Motor neuron (in vitro differentiated cells): ENCODE data around the gene SLC25A47. TPM values are rescaled to one million over a fixed set of nuclear protein-coding genes. Genes with fewer than 3 reads are reported as not detected.
"Not testable (repeated sequence)": the region's sequence is repeated elsewhere in the genome, so short reads cannot be mapped to it uniquely, and the experiment has no call there.

ENCODE experiments used
- ATAC-seq, 8 experiments: fragments of 200-7000 bp; cut with Tn5 transposase; replicated peaks in 6 of 8; 2 replicates each; pipeline ENCODE4 v1.8.0; 2021; ENCODE audit warnings: mild to moderate bottlenecking in 8 of 8, moderate library complexity in 8 of 8
- H3K27ac ChIP-seq, 2 donors: fragments of 250-450 bp; sonication (Bioruptor Pico); 2 replicates each; pipeline ENCODE4 v1.9.0; 2021; ENCODE audit warnings: antibody characterized with exemption in 2 of 2, mild to moderate bottlenecking in 2 of 2, moderate library complexity in 1 of 2
- H3K4me1 ChIP-seq, 2 donors: fragments of 250-450 bp; sonication (Bioruptor Pico); replicated peaks in 1 of 2; 2 replicates each; pipeline ENCODE4 v1.6.1; 2021; ENCODE audit warnings: antibody characterized with exemption in 2 of 2, mild to moderate bottlenecking in 2 of 2, moderate library complexity in 1 of 2
- H3K4me3 ChIP-seq, 5 donors: fragments of 250-450 bp; sonication (Bioruptor Pico); 2 replicates each; pipeline ENCODE4 v1.9.0; 2021; ENCODE audit warnings: antibody characterized with exemption in 5 of 5, mild to moderate bottlenecking in 5 of 5, moderate library complexity in 4 of 5
- WGBS, 10 experiments: fragments of 450-650 bp; shearing (Covaris generic); methylation state at CpG; one replicate each; pipeline ENCODE4 v1.0.0; 2022; 5-methylcytosine and 5-hydroxymethylcytosine counted together
- in situ Hi-C, 9 experiments: fragments of 400-800 bp; cut with MboI; loops; one replicate each; pipeline ENCODE4 v1.15.0; 2021; ENCODE audit warnings: low sequenced_read_pairs in 9 of 9, low pct_unique_long_range_greater_than_20kb in 2 of 9; ENCODE audit not compliant: unreplicated experiment in 9 of 9
- total RNA-seq, 8 experiments: library from RNA; unstranded; fragments of 300-600 nt; gene quantifications; 2 replicates each; pipeline versions ENCODE4 v1.2.3 to v1.2.4, GENCODE V29; 2022

The SLC25A47 gene
- total RNA-seq, 8 experiments from 2014 or later = 0.05 to 0.52 (median 0.33) TPM; not detected in 2

DNA sequence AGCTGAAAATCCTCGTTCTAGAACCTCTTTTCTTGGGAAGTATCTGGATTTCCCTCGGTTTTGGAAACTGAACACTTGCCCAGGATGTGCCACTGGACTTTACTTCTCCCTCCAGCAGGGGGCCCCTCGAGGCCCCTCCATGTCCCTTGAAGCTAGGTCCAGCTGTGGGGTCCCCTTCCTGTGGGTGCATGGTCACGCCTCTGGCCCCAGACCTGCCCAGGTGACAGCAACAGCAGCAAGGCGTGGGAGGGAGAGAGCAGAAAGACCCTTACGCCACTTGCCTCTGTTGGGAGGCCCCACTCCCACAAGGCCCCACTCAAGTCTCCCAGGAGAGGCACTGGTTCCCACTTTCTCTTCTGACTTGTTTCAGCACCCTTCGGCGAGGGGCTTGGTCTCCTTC lies 20.0 kb upstream of the SLC25A47 start:
- in situ Hi-C loops = no loop called here
- WGBS, 10 experiments = 39 to 100% (median 69%) methylated on average over 1 to 8 of the region's 8 CpGs; no CpG with 5 or more reads in 3 of the 10 experiments

GRCh38 chr14:100303925-100304324 lies 19.2 kb upstream of the SLC25A47 start:
- H3K27ac ChIP-seq = no peak overlapping the region
- in situ Hi-C loops = no loop called here
- WGBS, 10 experiments = 50 to 80% (median 60%) methylated on average over 1 to 2 of the region's 4 CpGs; no CpG with 5 or more reads in 7 of the 10 experiments
- H3K4me1 ChIP-seq = peaks cover 17% of the 10 kb centered on the region in 2 donors
- H3K4me3 ChIP-seq = no peak overlapping the region
- no peak for ATAC-seq

More for the DNA sequence above, 20.0 kb upstream of the SLC25A47 start:
- no peak overlapping the region for H3K27ac ChIP-seq
- ATAC-seq = no peak
- peaks cover 17% of the 10 kb centered on the region in 2 donors for H3K4me1 ChIP-seq
- H3K4me3 ChIP-seq = no peak overlapping the region

DNA sequence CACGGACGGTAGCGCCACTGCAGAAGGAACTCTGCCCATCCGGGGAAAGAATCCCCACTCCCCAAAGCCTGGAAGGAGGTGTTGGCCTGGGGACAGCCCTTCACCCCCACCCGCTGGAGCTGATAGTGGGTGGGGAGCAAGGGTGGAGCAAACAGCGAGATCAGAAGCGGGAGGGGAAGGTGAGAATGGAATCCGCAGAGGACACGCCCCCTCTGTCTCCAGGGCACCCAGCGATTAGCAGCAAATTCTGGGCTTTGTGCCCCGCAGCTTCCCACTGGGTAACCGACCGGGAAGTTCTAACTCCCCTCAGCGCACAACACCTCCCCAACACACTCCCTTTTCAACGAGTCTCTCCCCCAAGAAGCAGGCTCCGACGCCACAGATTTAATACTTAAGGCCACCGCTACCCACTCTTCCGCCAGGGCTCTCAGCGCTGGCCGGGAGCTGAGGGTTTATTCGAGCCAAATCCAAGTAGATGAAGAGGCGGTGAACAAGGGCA lies 18.3 kb upstream of the SLC25A47 start:
- in situ Hi-C loops = no loop called here
- H3K4me1 ChIP-seq = peaks cover 17% of the 10 kb centered on the region in 2 donors
- peak in 3 of 8 experiments; percentile 3 to 7 (median 4) for ATAC-seq
- peak overlapping the region; percentile 72 to 92 (median 76) for H3K4me3 ChIP-seq
- no peak overlapping the region for H3K27ac ChIP-seq
- WGBS, 10 experiments = 0 to 30% (median 3%) methylated on average over 1 to 8 of the region's 23 CpGs; no CpG with 5 or more reads in 3 of the 10 experiments

GRCh38 chr14:100305324-100306100 lies 17.6 kb upstream of the SLC25A47 start:
- peak overlapping the region; percentile 72 to 92 (median 76) for H3K4me3 ChIP-seq
- ATAC-seq = peak; percentile 0 to 16 (median 4)
- in situ Hi-C loops = no loop called here
- peak overlapping the region; percentile 62 to 72 for H3K27ac ChIP-seq
- H3K4me1 ChIP-seq = peaks cover 17% of the 10 kb centered on the region in 2 donors
- 0% methylated on average over 3 of the region's 65 CpGs; no CpG with 5 or more reads in 8 of the 10 experiments for WGBS, 10 experiments

- in situ Hi-C loops = no loop called here
- WGBS, 10 experiments = 0 to 2% methylated on average over 2 to 11 of the region's 131 CpGs; no CpG with 5 or more reads in 8 of the 10 experiments
- H3K27ac ChIP-seq = peak within 1 kb of the TSS; percentile 70 to 82
Observed at GRCh38 chr14:100306101-100306997, 16.8 kb upstream of the SLC25A47 start, which contains the start of gene SLC25A29. Gene SLC25A29 (minus strand): TSS chr14:100306444. CDS start chr14:100306232, 212 bp downstream.

DNA sequence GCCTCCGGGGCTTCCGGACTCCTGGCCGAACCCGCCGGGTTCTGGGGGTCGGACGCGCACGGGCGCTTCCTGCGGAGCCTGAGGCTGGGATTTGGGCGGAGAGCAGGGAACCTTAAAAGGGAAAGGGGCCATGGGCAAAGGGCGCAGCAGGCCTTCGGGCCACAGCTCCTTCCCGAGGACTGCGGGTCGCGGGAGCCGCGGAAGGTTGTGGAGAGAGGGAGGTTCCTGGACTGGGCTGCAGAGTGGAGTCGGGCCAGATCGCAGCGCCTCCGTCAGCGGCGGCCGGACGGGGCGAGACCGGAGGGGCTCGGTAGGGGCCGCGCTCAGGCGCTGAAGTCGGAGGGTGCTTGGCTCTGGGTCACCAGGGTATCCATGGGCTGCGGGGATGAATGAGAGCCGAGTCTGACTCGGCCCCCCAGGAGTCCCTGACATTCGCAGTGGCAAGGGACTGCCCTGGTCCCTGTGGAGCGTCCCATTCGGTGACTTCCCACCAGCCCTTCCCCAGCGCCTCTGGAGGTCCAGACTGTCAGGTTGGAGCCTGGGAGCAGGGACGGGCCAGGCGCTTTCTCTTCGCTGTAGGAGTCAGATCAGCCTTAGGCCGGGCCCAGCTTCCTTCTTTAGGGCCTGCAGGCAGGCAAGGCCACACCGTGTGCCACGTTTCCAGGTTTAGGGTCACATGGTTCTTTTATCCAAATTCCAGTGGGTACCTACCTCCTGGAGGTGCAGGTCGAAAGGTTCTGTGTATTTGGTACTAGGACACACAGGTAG lies 16.0 kb upstream of the SLC25A47 start:
- ATAC-seq = peak; percentile 7 to 30 (median 18)
- Histone ChIP-seq H3K4me1 (peaks cover 26 to 27% of the 10 kb centered on the region in 2 donors), H3K27ac (peak overlapping the region; percentile 70 to 82), H3K4me3 (peak overlapping the region; percentile 72 to 92 (median 76))
- in situ Hi-C loops = no loop called here
- WGBS, 10 experiments = 0 to 20% (median 9%) methylated on average over 1 to 18 of the region's 49 CpGs; no CpG with 5 or more reads in 5 of the 10 experiments

More at GRCh38 chr14:100306101-100306997, 16.8 kb upstream of the SLC25A47 start, which contains the start of gene SLC25A29:
- H3K4me3 ChIP-seq = peak within 1 kb of the TSS; percentile 72 to 92 (median 76)
- peaks cover 17 to 19% of the 10 kb centered on the region in 2 donors for H3K4me1 ChIP-seq
- peak; percentile 74 to 88 (median 85) for ATAC-seq

GRCh38 chr14:100307766-100308426 lies 15.2 kb upstream of the SLC25A47 start:
- 62 to 100% (median 92%) methylated on average over 1 to 4 of the region's 5 CpGs; no CpG with 5 or more reads in 3 of the 10 experiments for WGBS, 10 experiments
- peaks cover 33 to 34% of the 10 kb centered on the region in 2 donors for H3K4me1 ChIP-seq
- H3K4me3 ChIP-seq = peak overlapping the region; percentile 72 to 92 (median 76)
- H3K27ac ChIP-seq = no peak overlapping the region
- in situ Hi-C loops = no loop called here
- no peak for ATAC-seq

- H3K4me1 ChIP-seq = peaks cover 38 to 39% of the 10 kb centered on the region in 2 donors
- in situ Hi-C loops, H3K27ac ChIP-seq, H3K4me3 ChIP-seq, ATAC-seq: not testable (repeated sequence)
- 82 to 100% (median 88%) methylated on average over 1 to 5 of the region's 6 CpGs; no CpG with 5 or more reads in 3 of the 10 experiments for WGBS, 10 experiments
Observed at GRCh38 chr14:100308427-100308792, 14.7 kb upstream of the SLC25A47 start.

GRCh38 chr14:100309028-100309737 lies 14.0 kb upstream of the SLC25A47 start:
- Histone ChIP-seq H3K4me3 (no peak overlapping the region), H3K27ac (no peak overlapping the region), H3K4me1 (peaks cover 35% of the 10 kb centered on the region in 2 donors)
- 46 to 100% (median 95%) methylated on average over 1 to 6 of the region's 8 CpGs; no CpG with 5 or more reads in 3 of the 10 experiments for WGBS, 10 experiments
- in situ Hi-C loops = no loop called here
- no peak for ATAC-seq

DNA sequence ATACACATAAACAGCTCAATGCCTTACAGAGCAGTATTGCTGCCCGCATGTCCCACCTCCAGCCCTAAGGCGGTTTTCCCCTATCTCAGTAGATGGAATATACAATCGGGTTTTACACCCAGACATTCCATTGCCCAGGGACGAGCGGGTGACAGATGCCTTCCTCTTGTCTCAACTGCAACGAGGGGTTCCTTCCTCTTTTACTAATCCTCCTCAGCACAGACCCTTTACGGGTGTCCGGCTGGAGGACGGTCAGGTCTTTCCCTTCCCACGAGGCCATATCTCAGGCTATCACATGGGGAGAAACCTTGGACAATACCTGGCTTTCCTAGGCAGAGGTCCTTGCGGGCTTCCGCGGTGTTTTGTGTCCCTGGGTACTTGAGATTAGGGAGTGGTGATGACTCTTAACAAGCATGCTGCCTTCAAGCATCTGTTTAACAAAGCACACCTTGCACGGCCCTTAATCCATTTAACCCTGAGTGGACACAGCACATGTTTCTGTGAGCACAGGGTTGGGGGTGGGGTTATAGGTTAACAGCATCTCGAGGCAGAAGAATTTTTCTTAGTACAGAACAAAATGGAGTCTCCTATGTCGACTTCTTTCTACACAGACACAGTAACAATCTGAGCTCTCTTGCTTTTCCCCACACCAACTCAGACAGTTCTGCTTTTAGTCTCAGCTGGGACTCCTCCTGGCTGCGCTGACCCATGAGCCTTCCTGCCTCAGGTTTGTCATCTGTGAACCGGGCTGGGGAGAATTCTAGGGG lies 10.8 kb upstream of the SLC25A47 start:
- H3K4me1 ChIP-seq = peaks cover 29% of the 10 kb centered on the region in 2 donors
- H3K27ac ChIP-seq, in situ Hi-C loops, H3K4me3 ChIP-seq, ATAC-seq: not testable (repeated sequence)
- 39 to 82% (median 60%) methylated on average over 1 to 10 of the region's 18 CpGs; no CpG with 5 or more reads in 1 of the 10 experiments for WGBS, 10 experiments
